Mucosa of descending colon (tissue), 3 donors: ENCODE measurements around the gene PSG1. TPM values are rescaled to one million over a fixed set of nuclear protein-coding genes. Genes with fewer than 3 reads are reported as not detected.
"Not testable (repeated sequence)": the region's sequence is repeated elsewhere in the genome, so short reads cannot be mapped to it uniquely, and the experiment has no call there.

Source experiments
- ATAC-seq: fragments of 200-7000 bp; cut with Tn5 transposase; one replicate; pipeline ENCODE4 v1.9.1; 2020; ENCODE audit warnings: mild to moderate bottlenecking, moderate library complexity
- DNase-seq, 3 donors: peaks; one replicate each; pipeline ENCODE4 v3.0.0-alpha.2; 2020
- H3K36me3 ChIP-seq: fragments of 200-600 bp; one replicate; pipeline ENCODE4 v1.8.0; 2021; ENCODE audit warnings: low read depth, mild to moderate bottlenecking
- H3K4me1 ChIP-seq: fragments of 200-600 bp; one replicate; pipeline ENCODE4 v1.8.0; 2021; ENCODE audit warnings: low read depth, mild to moderate bottlenecking
- H3K4me3 ChIP-seq: fragments of 200-600 bp; one replicate; pipeline ENCODE4 v1.8.0; 2021; ENCODE audit warnings: mild to moderate bottlenecking
- H3K9me3 ChIP-seq: fragments of 200-600 bp; one replicate; pipeline ENCODE4 v1.8.0; 2021; ENCODE audit warnings: mild to moderate bottlenecking
- intact Hi-C, 2 donors: fragments of 100-400 bp; cut with DNase I in 1 of 2; cut with micrococcal nuclease in 1 of 2; formaldehyde crosslinking; loops; one replicate each; pipeline versions ENCODE4 v1.11.0 to v1.11.1; 2022; cut with DNase I, micrococcal nuclease
- total RNA-seq, 3 donors: library from RNA; stranded (reverse); fragmentation: NEBNext Ultra II Directional in 2 of 3; extraction: Animal tissue kit (Norgen Biotek cat#: 25700) in 2 of 3; gene quantifications; one replicate each; pipeline versions ENCODE4 v1.2.1 to v1.2.4, GENCODE V29; 2021 to 2023
- TF ChIP-seq, protein P1 (sequence below): fragments of 200-600 bp; IDR thresholded peaks from one replicate; pipeline ENCODE4 v1.8.0; 2022; ENCODE audit warnings: antibody characterized with exemption, mild to moderate bottlenecking
- donor health status: DM: no; HTN: no; CAD: no; lungs with moderate emphysema.
- donor health status: DM: no; HTN: no; CAD: no.
- donor health status: DM: no; HTN: yes; CAD: no.

Gene PSG1
- total RNA-seq, 3 donors from 2014 or later: not detected

DNA sequence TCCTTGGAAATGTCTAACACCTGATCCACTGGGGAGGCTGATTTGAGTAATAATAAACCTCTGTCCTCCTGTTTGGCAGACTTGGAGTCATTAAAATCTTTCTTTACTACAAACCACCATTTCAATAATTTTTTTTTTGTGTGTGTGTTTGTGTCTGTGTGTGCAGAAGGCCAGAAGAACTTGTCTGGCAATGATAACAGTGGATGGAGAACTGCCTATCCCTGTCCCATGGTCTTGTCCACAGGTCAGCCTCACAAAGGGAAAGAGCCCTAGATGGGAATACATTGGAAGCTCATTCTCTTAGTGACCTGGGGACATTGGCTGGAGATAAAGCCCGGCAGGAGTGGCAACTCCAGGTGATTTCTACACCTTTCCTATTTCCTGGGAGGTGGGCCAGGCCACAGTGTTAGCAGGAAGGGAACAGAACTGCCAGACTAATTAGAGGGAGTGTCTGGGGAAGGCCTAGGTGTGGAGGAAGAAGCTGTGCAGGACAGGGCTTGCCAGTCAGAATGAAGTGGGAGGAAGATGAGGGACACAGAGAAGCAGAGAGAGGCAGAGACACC lies 27.7 kb downstream of the PSG1 start:
- ATAC-seq, H3K36me3 ChIP-seq, DNase-seq, intact Hi-C loops, H3K4me1 ChIP-seq, H3K9me3 ChIP-seq, H3K4me3 ChIP-seq: not testable (repeated sequence)

DNA sequence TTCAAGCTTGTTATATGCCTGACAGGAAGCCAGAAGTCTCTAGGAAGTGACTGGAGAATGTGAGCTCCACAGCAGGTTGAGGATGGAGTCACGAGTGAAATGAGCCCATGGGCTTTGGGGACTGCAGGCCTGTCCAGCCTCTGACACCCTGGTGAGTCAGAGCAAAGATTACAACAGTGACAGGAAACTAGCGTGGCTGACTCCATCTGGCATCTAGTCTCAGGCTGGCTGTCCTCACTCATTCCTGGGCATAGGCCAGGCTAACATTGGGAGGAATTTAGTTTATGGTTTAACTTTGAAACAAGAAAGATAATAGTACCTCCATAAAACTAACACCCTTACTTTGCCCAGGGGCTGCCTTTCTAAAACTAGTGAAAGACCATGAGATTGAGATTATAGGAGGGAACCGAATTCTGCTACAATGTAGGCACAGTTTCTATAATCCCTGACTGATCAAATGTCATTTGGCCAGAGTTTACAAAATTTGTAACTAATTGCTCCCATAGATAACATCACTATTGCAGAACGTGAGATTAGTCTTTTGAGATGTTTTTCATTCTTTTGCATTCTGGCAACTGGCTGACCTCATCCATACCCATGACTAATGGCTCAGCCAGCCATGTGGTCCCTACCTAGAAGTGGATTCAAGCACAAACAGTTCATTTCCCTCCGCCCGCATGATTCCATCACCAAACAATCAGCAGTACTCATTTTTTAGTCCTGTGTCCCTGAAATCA lies 28.4 kb downstream of the PSG1 start:
- Histone ChIP-seq H3K36me3 (no peaks in the 10 kb centered on the region), H3K9me3 (no peaks in the 10 kb centered on the region), H3K4me3 (no peak overlapping the region), H3K4me1 (no peaks in the 10 kb centered on the region)
- TF ChIP-seq, protein P1, sequence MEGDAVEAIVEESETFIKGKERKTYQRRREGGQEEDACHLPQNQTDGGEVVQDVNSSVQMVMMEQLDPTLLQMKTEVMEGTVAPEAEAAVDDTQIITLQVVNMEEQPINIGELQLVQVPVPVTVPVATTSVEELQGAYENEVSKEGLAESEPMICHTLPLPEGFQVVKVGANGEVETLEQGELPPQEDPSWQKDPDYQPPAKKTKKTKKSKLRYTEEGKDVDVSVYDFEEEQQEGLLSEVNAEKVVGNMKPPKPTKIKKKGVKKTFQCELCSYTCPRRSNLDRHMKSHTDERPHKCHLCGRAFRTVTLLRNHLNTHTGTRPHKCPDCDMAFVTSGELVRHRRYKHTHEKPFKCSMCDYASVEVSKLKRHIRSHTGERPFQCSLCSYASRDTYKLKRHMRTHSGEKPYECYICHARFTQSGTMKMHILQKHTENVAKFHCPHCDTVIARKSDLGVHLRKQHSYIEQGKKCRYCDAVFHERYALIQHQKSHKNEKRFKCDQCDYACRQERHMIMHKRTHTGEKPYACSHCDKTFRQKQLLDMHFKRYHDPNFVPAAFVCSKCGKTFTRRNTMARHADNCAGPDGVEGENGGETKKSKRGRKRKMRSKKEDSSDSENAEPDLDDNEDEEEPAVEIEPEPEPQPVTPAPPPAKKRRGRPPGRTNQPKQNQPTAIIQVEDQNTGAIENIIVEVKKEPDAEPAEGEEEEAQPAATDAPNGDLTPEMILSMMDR: no peak
- intact Hi-C loops: no loop called here
- ATAC-seq: no peak
- DNase-seq: peak in 1 of 3 donors; percentile 4

DNA sequence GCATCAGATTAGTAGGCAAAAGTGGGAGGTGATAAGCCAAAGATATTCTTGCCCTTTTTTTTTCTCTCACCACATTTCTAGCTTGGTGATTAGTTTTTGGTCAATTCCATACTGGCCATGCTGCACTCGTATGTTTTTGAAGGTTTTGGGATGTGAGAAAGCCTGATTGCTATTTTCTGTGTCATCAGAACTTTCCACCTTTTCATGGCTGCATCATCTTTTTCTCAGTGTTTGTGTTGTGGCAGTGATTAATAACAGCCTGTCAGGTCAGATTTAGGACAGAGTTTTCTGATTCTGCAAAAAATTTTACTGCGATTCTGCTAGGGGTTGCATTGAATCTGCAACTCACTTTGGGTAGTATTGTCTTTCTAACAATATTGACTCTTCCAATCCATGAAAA lies 32.9 kb downstream of the PSG1 start:
- Histone ChIP-seq H3K4me3 (no peak overlapping the region), H3K9me3 (no peaks in the 10 kb centered on the region), H3K4me1 (no peaks in the 10 kb centered on the region), H3K36me3 (no peaks in the 10 kb centered on the region)
- no peak for DNase-seq
- intact Hi-C loops: no loop called here
- TF ChIP-seq, protein P1: no peak
- ATAC-seq: no peak

DNA sequence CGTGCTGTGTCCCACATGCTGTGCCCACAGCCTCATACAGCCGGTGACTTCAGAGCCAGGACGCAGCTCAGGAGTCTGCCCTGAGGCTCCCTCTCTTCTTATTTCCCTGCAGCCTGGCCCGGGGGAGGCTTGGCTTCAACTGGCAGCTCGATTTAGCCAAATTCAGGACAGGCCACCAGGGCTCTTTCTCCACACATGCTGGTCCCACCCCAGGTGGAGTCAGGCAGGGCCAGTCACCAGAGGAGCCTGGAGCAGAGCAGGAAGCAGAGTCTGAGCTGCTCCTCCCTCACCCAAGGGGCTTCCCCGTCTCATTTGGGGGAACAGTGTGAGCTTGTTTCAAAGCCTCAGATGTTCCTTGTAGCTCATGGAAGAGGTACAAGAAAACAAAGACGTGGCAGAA lies 35.9 kb downstream of the PSG1 start:
- H3K9me3 ChIP-seq, H3K4me3 ChIP-seq, DNase-seq, H3K4me1 ChIP-seq, intact Hi-C loops, ATAC-seq, H3K36me3 ChIP-seq: not testable (repeated sequence)

DNA sequence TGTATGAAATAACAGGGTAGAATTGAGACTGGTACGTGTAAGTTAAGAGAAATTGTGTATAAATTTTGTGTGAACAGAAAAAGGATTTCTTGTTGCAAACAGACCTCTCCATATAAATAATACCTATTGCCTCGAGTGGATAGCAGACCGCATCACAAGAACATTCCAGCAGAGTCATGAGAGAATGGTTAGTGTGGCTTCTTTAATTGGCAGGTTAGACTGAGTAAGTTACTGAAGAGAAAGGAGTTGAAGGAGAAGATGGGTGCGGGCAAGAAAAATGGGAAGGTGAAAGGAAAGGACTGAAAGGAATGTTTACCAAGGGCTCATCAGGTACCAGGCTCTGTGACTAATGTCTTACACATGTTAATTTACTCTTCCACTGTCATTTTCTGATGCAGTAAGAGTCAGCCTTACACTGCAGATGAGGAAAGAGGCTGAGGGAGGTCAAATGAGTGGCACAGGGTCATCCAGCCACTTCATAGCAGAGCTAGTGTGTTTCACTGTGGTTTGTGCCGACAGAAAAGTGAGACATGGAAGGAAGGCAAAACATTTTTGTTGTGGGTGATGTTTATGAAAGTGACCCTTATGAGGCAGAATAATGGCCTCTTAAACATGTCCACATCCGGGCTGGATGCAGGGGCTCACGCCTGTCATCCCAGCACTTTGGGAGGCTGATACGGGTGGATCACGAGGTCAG lies 46.6 kb downstream of the PSG1 start:
- H3K4me1 ChIP-seq, DNase-seq, H3K9me3 ChIP-seq, ATAC-seq, H3K4me3 ChIP-seq, intact Hi-C loops, H3K36me3 ChIP-seq: not testable (repeated sequence)

DNA sequence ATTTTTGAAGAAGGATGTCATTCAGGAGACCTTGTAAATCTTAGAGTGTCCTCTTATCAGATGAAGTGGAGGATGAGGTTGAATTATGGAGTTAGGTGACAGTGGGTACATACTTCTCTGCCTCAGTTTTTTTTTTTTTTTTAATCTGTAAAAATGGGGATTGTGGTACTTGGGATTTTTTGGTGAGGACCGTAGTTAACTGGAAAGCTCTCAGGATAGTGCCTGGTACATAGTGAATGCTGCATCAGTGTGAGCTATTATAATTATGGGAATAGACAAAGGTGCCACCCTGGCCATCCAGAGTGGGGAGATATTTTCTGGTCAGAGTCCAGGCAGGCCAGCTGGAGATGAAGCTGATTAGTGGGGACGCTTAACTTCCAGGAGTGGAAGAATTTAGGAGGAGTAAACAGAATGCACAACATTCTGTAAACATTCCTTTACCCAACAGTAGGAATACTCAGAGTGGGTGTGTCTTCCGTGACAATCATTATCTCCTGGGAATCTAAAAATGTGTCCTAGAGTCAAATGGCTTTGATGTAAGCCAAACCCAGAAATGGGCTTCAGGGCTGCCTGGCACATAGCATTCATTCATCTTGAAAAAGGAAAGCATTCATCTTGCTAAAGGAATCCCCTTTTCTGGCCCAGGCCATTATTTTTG lies 47.4 kb downstream of the PSG1 start:
- intact Hi-C loops, H3K36me3 ChIP-seq, DNase-seq, H3K4me1 ChIP-seq, H3K4me3 ChIP-seq, H3K9me3 ChIP-seq, ATAC-seq: not testable (repeated sequence)

DNA sequence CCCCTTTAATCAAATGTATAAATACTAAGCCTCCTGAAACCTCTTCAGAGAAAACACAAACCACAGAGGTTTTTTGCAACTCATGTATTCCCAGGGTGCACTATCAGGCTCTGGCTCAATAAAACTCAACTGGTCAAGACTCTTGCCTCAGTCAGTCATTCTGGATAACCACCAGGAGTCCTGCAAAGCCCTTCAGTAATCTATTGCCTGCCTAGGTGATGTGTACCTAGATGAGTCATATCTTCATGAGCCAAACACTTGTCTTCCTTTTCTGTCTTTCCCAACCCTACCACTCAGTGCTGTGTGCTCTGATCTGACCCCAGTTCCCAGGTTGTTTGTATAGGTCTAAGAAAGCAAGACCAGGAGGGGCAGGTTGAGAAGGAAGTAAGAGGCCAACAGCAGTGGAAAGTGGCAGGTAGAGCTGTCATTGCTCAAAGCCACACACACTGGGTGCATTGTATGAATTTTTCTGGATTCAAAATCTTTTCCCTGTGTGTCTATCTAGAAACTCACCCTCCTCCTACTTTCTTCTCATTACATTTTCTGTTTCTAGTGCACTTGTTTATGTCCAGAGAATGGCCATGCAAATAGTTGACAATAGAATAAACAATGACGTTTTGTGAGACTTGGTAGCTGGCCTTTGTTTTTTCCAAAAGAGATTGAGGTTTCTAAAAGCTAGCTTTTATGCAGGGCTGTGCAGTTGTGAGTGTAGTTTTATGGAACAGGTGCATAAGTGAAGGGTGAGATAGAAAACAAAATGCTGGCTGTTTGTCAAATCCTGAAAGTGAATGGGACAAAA lies 48.1 kb downstream of the PSG1 start:
- ATAC-seq (no peak), DNase-seq (no peak)
- H3K9me3 ChIP-seq: no peaks in the 10 kb centered on the region
- TF ChIP-seq, protein P1: no peak
- H3K36me3 ChIP-seq: no peaks in the 10 kb centered on the region
- intact Hi-C loops: no loop called here
- no peaks in the 10 kb centered on the region for H3K4me1 ChIP-seq
- H3K4me3 ChIP-seq: no peak overlapping the region

DNA sequence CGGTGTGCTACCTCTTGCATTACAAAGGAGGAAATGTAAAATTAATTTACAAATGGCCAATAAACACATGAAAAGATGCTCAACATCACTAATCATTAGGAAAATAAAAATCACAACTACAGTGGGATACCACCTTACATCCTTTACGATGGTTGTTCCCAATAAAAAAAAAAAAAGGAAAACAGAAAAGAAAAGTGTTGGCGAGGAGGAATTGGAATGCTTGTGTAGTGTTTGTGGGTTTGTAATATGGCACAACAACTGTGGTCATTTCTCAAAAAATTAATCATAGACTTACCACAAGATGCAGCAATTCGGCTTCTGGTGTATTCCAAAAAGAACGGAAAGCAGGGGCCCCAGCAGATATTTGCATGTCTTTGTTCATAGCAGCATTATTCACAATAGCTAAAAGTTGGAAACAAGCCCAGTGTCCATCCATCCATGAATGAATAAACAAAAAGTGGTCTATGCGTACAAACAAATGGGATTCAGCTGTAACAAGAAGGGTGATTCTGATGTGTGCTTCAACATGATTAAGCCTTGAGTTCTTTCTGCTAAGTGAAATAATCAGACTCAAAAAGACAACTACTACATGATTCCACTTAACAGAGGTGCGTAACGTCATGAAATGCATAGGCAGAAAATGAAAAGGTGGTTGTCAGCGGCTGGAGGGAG lies 58.1 kb downstream of the PSG1 start:
- intact Hi-C loops, H3K36me3 ChIP-seq, H3K9me3 ChIP-seq, H3K4me3 ChIP-seq, DNase-seq, H3K4me1 ChIP-seq, ATAC-seq: not testable (repeated sequence)

DNA sequence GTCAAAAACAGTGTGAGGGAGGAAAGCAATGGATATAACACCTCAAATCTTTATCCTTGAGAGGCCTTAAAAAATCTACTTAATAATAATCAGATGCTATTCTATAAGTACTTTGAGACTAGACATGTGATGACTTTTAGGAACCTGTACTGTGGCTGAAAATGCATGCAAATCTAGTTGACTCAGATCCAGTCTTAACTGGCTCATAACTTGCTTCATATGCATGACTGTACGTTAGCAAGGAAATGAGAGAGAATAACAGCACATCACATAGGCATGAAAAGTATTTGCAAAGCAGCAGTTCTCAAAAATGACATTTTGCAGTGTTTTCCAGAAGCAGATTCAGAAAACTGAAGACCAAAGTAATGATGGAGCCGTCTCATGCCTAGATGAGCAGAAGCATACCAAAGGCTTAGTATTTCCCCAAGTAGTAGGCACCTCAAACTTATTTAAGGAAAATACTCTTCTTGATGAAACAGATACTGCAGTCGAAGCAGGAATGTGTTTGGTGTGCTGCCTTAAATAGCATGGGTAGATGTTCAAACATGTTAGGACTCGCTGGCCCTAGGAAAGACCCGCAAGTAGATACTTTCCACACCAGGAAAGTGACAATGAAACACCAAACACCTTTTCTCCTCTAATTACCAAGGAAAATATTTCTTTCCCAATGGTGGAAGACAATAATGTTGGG lies 59.4 kb downstream of the PSG1 start:
- intact Hi-C loops, H3K36me3 ChIP-seq, H3K4me3 ChIP-seq, H3K9me3 ChIP-seq, DNase-seq, ATAC-seq, H3K4me1 ChIP-seq: not testable (repeated sequence)
